Breast epithelium (tissue), 3 donors: ENCODE data around the gene A2ML1.

ENCODE experiments used
- CTCF ChIP-seq, 3 donors: fragments of 450-650 bp; IDR thresholded peaks; one replicate each; pipeline ENCODE4 v1.5.1; 2016 to 2017; ENCODE audit warnings: antibody characterized with exemption in 3 of 3, mild to moderate bottlenecking in 3 of 3, moderate library complexity in 3 of 3
- POLR2A ChIP-seq: fragments of 450-650 bp; IDR thresholded peaks from one replicate; pipeline ENCODE4 v1.6.1; 2016; ENCODE audit warnings: antibody characterized with exemption, mild to moderate bottlenecking, moderate library complexity
- POLR2AphosphoS5 ChIP-seq, 3 donors: sonication (generic); formaldehyde crosslinking; IDR thresholded peaks; one replicate each; pipeline ENCODE4 v1.6.1; 2017; ENCODE audit warnings: antibody characterized with exemption in 3 of 3

- TF ChIP-seq CTCF (IDR thresholded peaks at IDR 0.05) (no peak), POLR2AphosphoS5 (IDR thresholded peaks at IDR 0.05) (no peak), POLR2A (no peak)
Measured at GRCh38 chr12:8822298-8822697, at the start of gene A2ML1.
